HG02943 (cell line): ENCODE measurements around the gene SMG6.

Experiments used
- ATAC-seq: cut with Tn5 transposase; IDR thresholded peaks from one replicate; pipeline ENCODE4 v1.9.1; 2021; ENCODE audit warnings: mild to moderate bottlenecking, low read depth, moderate library complexity; ENCODE audit not compliant: unreplicated experiment

Gene SMG6

DNA sequence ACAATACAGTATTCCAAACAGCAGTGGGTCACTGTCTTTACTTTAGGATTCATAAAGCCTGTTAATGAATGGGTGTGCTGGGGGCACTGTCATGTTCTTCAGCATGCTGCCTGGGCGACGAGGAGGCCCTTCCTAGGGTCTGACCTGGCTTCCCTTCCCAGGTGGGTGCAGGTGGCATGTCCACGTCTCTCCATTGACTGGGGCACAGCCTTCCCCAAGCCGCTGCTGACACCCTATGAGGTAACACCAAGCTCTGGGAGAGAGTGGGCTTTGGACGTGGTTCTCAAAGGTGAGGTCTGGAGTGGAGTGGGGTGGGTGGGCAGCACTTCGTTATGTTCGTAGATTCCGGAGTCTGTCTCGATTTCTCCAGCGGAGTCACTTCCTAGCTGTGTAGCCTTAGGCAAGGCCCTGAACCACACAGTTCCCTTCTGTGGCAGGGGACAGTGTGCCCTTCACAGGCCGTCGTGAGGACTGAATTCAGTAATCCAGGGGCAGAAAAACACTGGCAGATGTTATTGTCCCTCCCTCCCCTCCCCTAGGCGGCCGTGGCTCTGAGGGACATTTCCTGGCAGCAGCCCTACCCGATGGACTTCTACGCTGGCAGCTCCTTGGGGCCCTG is 262.5 kb downstream of the SMG6 start:
- ATAC-seq = no peak

DNA sequence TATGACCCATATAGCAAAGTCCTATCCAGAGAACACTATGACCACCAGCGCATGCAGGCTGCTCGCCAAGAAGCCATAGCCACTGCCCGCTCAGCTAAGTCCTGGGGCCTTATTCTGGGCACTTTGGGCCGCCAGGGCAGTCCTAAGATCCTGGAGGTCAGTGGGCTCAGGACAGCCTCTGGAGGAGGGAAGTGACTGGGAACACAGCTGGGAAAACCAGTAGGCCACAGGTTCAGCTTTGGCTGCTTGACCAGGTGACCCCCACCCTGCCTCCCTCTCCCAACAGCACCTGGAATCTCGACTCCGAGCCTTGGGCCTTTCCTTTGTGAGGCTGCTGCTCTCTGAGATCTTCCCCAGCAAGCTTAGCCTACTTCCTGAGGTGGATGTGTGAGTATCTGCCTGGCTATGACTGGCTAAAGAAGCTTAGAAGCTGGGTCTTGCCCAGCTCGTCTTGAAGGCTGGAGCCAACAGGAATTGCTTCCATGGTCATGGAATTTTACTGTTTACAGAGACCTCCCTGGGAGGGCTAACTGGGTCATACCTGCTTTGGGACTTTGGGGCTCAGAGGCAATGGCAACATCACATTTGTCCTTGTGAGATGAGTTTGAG is 263.3 kb downstream of the SMG6 start:
- ATAC-seq = no peak

DNA sequence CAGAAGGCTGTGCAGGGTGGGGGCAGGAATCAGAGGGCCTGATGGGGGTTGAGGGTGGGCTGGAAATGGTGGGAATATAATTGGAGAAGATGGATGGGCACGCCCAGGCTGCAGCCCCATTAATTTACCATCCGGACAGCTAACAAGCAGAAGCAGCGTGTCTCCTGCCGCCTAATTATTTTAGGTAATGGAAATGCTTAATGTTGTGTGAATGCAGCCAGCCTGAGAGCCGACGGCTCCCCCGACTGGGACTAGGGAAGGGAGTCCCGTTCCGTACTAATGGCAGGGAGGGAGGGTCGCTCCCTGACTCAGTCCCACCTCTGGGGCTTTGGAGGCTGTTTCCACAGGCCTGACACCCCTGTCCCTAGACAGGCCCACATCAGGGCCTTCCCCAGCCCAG is 266.4 kb downstream of the SMG6 start:
- ATAC-seq = no peak

DNA sequence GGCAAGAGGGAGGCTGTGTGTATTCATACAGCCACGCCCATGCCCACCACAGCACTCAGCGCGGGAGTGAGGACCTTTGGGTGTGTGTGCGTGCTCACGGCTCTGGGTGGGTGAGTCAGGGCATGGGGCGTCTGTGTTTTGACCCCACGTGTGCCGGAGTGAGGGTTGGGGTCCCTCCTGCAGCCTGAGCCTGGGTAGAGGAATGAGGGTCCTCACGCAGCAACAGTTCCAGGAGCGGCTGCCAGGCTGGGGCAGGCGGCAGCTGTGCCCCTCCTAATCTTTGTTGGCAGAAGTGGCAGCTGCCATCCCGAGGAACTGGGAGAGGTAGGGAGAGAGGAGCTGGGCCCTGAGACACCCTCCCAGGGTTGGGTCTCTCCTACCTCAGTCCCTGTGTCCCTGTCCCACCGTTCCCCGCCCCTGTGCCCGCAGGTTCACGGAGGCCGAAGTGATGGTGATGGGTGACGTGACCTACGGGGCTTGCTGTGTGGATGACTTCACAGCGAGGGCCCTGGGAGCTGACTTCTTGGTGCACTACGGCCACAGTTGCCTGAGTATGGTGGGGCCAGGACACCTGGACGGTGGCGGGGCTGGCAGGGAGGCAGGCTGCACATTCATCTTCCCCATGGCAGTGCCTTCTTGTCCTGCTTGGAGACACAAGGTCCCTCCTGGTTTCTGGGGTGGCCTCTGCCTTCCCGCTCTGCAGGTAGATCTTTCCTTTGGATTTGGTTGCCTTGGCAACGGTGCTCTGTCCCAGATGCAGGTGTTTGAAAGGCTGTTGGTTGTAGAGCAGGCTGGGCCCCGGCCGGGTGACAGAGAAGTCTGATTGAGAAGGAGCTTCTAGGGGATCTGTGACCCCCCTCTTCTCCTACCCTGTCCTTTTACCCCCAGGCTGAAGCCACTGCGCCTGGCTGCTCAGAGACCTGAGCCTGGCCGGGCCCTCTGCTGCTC is 267.8 kb downstream of the SMG6 start:
- no peak for ATAC-seq

DNA sequence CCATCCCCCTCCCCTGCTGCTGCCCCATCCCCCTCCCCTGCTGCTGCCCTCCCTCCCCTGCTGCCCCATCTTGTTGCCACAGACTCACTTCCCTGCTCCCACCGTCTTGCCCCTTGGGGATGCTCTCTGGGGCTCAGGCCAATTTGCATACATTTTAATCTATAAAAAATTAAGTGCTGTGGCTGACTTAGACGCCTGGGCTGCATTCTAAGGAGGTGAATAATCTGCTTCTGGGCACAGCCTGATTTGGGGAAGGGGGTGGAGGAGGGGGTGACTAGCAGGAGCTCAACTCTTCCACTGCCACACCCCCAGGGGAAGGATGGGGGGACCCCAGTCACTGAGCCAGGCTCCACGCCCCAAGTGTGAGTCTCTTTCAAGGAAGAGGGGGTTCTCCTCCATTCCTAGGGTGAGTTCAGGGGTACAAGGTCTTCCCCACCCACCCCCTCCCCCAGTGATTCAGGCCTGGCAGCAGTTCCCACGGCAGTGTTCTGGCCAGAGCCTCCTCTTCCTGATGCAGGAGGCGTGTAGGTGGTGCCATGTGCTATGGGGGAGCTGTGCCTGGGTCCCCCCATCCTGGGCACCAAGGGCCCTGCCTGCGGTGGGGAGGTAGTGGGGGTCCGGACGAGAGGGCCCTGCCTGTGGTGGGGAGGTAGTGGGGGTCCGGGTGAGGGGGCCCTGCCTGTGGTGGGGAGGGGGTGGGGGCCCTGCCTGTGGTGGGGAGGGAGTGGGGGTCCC is 268.6 kb downstream of the SMG6 start:
- no peak for ATAC-seq

DNA sequence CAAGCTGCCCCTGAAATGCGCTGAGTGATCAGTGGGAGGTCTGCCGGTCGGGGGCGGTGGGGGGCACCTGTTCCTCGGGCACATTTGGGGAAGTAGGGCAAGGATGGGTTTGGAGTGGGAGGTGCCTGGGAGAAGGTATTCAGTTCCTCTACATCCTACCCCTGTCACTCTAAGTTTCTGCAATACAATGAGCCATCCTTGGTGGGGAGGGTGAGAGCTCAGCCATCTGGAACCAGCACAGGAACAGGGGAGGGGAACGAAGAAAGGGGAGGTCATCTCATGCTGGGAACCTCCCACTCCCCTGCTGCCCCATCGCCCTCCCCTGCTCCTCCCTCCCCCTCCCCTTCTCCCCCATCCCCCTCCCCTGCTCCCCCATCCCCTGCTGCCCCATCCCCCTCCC is 269.4 kb downstream of the SMG6 start:
- no peak for ATAC-seq

DNA sequence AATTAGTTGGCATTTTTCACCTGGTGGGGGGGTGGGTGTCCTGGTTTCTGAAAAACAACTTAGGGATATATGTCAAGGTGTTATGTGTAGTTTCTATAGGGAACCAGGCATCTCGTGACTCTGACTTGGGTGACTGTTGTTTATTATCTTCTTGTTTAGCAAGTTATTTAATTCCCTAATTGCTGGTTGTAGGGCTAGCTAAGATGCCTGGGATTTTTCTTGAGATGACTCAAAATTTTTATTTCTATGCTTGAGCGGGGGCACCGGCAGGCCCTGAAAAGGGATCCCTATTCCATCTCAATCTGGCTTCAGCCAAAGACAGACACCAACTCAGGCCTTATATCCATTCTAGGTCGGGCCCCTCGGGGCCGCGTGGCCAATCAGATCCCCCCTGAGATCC is 270.4 kb downstream of the SMG6 start:
- no peak for ATAC-seq

DNA sequence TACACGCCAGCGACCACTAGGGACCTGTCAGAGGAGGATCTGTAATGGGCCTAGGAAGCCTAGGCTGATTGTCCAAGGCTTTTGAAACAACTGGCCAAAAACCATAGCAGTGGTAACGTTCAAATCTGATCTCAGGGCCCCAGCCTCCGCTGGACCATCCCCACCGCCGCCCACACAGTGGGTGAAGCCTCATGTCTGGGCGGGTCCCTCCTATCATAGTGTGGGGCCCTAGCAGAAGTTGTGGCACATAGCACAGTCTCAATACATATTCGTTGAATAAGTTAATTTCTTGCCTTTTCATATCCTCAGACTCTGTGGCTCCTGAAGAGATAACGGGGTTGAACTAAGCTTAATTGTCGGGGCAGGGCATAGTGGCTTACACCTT is 272.8 kb downstream of the SMG6 start:
- ATAC-seq = no peak

DNA sequence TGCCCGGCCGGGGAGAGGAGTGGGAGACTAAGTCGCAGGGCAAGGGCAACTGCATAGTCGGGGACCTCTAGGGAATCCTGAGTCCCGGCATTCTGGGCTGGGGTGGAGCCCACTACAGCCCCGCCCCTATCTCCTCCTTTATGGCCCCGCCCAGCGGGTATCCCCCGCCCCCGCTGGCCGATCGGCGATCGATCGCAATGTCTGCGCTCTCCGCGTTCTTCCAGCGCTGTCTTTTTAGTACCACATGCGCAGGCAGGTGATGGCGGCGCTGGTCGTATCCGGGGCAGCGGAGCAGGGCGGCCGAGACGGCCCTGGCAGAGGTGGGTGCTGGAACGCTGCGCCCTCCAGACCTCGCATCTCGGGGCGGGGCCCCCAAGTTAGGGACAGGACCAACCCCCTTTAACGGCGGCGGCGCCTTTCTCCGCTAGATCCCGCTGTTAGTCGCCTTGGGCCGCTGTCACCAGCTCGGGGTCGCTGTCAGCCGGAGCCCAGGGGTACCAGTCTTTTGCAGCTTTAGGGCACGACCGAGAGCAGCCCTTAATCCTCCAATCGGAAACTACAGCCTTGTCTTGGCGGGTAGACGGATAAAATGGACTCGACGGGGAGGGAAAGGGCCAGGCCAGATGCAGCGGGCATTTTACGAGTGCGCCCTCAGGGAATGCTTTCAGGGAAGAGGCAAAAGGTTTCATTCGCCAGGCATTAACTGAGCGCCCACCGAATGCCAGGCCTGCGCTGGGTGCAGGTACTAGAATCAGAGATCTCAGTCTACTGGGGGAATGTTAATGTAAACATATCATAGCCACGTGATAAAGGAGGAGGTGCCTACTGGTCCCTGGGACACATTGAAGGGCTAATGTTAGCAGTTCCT is 273.4 kb downstream of the SMG6 start, which contains the start of gene DPH1:
Gene DPH1 (plus strand): TSS at position 243 of the 868 bp plus-strand sequence. CDS start 17 bp downstream, at position 260.
- ATAC-seq = no peak

DNA sequence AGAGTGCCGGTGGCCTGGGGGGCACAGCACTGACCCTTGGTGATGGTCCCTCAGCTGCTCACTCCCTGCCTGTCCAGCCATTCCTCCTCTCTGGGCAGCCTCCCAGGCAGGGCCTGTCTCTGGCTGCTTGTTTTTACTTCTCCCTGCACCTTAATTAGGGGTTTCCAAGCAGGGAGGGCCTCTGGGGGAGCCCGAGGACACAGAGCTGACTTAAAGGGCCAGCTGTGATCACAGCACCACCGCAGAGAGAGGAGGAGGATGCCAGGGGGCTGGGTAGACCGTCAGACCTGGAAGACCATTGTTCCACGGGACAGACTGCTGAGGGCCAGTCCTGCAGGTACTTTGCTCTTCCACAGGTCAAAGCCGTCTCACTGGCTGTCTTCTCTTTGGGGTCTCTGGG is 274.8 kb downstream of the SMG6 start:
- no peak for ATAC-seq

DNA sequence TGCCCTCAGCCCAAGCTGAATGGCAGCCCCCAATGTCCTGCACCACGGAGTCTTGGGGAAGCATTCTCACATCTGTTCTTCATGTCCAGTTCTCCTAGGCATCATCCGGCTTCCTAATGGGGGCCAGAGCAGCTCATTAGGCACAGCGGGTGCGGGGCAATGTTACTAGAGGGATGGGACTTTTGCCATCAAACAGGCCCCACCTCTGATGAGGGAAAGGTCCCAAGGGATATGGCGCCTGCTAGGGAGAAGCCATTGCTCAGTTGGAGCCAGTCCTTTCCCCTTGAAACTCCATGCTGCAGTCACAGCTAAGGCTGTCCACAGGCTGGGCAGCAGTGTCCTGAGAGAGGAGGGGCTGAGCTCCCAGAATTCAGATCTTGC is 275.4 kb downstream of the SMG6 start:
- no peak for ATAC-seq

DNA sequence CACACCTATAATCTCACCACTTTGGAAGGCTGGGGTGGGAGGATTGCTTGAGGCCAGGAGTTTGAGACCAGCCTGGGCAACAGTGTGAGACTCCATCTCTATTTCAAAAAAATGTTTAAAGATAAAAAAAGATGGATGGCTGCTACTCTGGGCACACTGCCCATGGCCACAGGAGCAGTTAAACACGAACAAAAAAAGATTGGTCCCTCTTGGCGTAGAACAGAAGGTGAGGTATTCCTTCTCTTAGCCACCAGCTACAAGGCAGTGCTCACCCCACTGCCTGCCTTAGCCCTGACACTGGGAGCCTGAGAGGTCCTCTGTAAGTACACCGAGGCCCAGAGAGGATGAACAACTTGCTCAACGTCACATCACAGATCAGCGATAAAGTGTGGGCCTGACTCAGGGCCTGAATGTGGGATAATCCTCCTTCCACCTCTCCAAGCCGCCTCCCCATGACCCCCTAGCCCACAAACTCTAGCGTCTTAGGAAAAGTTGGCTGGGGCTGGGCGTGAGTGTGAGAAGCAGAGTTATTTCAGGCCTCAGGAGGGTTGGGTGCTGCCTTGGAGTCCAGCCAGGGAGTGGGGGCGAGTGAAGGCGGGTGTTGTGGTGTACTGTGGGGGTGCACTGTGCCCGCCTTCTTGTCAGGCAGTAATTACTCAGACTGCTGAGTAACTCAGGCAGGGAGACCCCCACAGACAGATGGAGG is 275.9 kb downstream of the SMG6 start:
- ATAC-seq = no peak

DNA sequence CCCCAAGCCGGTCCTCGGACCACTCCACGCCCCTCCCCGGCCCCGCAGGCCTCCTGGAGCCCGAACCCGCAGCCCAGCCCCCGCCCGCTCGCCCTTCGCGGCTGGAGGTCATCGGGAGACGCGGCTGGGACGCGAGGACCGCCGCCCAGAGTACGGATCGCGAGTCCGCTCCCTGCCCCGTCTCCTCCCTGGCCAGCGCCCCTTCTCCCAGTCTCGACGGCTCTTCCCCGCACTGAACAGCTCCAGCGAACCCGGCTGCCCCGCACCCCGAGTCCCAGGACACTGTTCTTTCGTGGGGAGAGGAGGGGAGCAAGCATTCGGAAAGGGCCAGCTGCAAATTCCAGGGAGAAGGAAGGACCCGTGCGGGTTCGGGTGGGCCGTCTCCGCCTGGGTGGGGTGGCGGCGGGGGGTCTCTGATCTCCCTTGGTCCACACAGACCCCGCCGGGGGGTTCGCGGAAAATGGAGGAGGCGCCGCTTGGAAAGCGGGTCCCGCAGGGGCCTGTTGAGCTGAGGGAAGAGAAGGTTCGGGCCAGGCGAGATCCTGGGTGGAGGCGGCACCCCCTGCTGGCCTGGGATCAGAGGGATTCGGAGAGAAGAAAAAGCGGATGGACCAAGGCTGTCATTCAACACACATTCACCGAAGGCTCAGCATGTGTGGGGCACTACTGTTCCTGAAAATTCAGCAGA is 277.8 kb downstream of the SMG6 start:
- no peak for ATAC-seq

DNA sequence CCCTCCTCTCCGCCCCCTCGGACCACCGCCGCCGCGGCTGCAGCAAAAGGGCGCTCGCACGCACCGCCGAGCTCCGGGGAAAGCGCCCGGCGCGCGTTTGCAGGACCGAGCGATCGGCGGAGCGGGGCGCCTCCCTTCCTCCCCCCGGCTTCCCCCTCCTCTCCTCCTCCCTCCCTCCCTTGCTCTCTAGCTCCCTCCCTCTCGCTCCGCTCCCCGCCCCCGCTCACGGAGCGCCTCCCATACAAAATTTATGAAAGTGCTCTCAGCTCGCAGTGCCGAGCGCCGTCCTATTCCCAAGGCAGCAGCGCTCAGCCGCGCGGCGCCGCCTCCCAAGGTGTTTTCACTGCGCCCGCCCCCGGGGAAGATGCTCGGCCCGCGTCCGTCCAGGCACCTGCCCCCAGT is 278.4 kb downstream of the SMG6 start, which contains the start of gene RTN4RL1:
Gene RTN4RL1 (minus strand): TSS at position 115 of the 402 bp plus-strand sequence. CDS start 469 bp downstream, outside the sequence.
- ATAC-seq = no peak

DNA sequence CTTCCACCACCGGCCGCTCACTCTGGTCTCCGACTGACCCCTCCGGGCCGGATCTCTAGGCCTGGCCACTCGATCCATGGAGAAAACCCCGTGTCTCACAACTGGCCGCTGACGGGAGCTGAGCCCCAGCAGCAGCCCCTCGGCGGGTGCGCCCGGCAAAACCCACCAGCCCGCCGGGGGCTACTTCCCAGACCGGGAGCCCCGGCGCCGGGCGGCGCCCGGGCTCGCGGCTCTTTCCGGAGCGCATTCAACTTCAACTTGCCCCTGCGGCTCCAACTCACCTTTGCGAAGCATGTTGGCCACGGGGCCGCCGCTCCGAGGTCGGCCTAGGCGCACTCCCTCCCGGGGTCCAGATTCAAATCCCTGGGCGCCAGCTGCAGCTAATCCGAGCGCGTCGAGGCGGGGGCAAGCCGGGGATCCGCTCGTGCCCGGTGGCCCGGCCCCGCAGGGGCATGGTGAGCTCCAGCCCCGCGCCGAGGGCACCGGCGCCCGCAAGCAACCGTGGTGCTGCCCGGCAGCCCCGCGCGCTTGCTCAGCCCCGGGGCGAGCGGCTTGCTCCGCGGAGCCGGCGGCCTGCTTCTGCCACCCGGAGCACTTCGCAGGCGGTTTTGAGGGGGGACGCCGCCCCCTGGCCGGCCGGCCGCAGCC is 278.9 kb downstream of the SMG6 start:
- no peak for ATAC-seq

DNA sequence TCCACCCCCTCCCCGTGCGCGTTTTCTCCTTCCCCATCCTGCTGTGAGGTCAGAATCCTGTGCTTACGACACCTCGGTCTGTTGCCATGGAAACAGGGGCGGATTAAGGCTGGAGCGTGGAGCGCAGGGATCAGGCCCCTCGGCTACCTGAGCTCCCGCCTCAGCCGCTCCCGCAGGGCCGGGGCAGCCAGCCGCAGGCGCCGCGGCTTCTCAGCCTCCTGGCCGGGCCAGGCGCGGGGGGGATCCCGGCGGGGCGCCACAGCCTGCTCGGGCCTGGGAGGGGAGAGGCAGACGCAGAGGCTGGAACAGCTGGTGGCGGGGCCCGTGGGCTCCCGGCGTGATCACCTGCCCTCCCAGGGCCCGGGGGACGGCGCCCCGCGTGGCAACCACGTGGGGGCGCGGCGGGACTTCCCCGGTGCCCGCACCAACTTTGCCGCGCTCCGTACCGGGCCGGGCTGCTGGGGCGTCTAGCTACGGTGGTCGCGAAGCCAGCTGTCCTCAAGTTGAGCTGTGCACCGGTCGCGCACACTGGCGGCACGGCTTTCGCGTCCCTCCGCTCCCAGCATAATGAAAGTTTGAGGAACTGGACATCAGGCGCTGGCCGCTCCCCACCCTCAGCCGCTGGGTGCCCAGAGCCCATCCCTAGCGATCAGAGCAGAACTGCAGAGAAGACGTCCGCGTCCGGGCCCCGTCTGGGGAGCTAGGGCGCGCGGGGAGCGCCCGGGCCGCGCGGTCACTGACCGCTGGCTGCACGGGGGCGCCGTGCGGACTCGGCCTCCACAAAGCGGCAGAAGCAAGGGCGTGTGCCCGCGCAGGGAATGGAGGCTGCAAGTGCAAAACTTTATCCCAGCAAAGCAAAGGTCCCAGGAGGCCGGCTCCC is 279.7 kb downstream of the SMG6 start:
- ATAC-seq = no peak

DNA sequence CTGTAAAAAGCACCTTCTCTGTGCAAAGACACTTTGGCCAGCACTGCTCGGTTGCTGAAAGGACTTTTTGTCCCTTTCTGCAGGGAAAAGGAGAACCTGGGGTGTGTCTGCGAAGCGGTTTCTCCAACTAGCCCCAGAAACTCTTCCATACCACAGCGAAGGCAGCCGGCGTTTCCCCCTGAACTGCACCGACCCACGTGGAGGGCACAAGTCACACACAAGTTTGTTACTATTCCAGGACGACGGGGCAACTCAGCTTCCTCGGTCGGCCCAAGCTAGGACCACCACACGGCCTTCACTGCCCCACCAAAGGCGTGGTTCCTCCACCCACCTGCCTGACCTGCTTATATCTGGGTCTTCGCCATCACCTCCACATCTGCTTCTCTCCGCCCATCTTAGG is 280.3 kb downstream of the SMG6 start:
- no peak for ATAC-seq
